Putamen (tissue), 1 donor: ENCODE data around the gene PLA2G3.
"Not testable (repeated sequence)": the region's sequence is repeated elsewhere in the genome, so short reads cannot be mapped to it uniquely, and the experiment has no call there.

ENCODE experiments used
- DNase-seq: peaks from one replicate; pipeline ENCODE4 v3.0.0-alpha.2; 2016; ENCODE audit warnings: low spot score

The PLA2G3 gene

GRCh38 chr22:31139866-31140716, at the start of gene PLA2G3:
Gene PLA2G3, minus strand, starts transcription at chr22:31140508. Its CDS starts 154 bp downstream, at chr22:31140354.
- no peak for DNase-seq

DNA sequence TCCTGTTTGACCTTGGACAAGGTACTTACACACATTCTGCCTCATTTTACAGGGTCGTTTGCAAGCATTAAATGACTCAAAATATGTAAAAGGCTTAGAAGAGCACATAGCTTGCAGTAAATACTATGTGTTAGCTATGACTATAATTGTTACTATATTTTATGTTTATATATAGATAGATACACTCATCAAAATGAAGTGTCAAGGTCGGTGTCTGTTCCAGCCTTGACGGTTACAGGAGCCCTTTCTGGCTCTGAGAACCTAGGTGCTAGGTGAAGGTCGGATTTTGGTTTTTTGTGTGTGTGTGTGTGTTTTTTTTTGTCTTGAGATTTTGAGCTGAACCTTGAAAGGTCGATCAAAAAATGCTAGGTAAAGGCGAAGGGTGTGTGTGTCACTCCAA, 47.3 kb upstream of the PLA2G3 start:
- DNase-seq = no peak

GRCh38 chr22:31185056-31185455, 44.7 kb upstream of the PLA2G3 start:
- DNase-seq = no peak

GRCh38 chr22:31184015-31184414, 43.7 kb upstream of the PLA2G3 start:
- no peak for DNase-seq

DNA sequence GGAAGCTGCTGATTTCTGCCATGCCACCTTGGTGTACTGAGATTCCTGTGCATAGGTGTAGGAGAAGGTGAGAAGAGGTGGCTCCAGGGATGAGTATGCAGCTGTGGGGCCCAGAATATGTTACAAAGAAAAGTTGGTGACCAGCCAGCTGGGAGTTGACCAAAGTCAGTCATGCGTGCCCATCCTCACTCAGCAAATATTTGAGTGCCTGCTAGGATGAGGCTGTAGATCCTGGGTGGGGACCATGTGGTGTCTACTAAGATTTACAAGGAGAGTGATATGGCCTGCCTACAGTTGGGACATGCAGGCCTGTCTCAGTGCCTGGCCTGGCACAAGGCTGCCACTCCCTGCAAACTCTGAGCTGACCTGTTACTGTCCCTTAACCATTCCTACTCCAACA, 39.0 kb upstream of the PLA2G3 start:
- no peak for DNase-seq

GRCh38 chr22:31178859-31179258, 38.6 kb upstream of the PLA2G3 start:
- no peak for DNase-seq

DNA sequence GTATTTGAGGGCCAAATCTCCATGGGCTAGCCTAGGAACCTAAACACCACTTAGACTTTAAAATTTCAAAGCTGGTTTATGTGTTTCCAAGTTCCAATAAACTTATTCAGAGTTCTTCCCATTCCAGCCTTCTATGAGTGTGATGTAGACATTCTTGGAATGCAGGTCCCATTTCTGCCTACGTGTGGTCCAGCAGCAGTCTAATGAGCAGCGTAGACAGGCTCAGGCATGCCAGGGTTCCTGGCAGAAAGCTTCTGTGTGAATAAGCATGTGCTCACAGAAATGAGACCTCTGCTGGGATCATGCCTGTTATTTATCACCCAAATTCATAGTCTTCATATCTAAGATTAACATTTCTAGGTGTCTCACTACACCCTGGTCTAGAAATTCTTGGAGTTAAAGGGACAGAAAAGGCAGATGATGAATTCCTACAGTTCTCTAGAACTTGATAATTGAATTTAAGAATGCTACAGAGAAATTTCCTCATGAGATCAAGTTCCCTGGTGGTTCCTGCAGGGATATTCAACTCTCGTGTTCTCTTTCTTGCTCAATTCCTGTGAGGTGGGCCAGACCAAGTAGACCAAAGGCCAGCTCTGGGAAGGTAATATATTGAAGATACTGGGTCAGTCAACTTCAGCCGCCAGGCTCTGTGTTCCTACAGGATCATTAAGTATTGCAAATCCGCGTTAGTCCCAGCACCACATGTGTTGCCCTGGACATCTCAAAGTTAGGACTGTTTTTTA, 37.3 kb upstream of the PLA2G3 start:
- no peak for DNase-seq

DNA sequence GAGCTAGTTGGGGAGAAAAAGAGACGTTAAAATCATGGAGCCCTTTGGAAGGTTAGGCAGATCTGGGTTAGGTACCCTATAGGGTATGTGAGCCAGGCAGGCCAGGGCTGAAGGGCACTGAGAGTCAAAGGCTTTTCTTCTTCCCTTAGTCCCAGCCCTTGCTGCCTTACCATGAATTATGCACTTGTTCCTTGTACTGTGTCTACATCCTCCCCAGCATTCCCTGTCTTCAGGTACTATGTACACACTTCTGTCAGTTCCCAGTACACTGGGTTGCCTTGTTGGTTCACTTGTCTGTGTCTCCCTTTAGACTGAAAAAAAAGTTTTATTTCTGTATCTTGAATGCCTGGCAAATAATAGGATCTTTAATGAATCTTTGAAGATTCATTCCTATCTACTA, 36.6 kb upstream of the PLA2G3 start:
- no peak for DNase-seq

DNA sequence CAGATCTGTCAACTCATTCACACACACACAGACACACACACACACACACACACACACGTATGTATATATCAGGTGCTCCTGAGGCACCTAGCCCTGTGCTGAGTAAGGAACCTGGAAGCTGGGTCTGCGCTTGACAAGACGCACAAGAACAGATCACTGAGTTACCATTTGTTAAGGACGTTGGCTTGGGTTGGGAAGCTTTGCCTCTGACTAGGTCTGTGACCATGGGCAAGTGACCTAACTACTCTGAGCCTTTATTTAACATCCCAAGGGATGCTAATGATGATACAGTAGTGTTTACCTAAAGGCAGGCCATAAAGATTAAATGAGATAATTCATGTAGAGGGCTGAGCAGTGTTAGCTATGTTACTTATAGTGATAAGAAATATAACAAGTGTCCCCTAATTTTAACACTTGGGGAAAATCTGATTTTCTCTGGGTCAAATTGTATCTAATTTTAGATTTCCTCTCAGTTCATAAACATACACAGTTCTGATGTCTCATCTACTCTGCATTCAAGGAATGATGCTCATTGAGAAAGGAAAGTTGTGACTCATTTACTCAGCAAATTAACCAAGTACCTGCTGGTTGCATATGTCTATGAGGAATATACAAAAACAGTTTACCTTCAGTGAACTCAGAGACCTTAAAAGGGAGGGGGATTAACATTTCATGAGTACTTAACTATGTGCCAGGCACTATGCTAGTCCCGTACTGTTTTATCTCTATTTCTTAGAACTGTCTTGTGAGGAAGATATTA, 33.3 kb upstream of the PLA2G3 start:
- DNase-seq = no peak

- DNase-seq = not testable (repeated sequence)
Measured at GRCh38 chr22:31171734-31172133, 31.4 kb upstream of the PLA2G3 start.

GRCh38 chr22:31170971-31171370, 30.7 kb upstream of the PLA2G3 start:
- DNase-seq = no peak

DNA sequence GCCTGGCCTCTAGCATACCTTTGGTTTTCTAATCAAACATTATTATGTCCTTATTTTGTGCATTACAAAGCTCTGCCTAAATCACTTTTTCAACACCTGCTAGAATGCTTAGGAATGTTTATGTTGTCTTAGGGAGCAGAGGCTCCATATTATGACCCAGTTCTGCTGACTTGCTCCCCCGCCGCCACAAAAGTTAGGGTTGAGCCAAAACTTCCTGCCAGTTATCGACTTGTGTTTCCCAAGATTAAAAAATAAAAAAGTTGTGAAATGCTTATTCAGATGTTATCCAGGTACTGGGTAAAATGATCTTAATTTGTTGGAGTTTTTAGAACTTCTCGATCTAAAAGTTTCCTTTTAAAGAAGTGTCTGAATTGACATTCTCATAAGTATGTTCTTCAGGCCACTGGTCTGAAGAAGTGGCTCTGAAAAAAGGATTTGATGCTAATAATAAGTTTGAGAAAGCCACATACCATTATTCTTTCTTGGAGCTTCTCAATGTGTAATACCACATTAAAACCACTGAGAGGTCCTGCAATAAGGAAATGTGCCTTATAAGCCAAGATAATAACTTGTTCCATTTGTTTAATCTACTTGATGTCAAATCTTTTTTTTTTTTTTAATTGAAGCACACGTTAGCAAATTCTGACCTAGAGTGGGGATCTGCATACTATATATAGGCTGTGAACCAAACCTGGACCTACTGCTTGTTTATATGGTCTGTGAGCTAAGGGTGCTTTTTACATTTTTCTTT, 21.9 kb upstream of the PLA2G3 start:
- DNase-seq = no peak

DNA sequence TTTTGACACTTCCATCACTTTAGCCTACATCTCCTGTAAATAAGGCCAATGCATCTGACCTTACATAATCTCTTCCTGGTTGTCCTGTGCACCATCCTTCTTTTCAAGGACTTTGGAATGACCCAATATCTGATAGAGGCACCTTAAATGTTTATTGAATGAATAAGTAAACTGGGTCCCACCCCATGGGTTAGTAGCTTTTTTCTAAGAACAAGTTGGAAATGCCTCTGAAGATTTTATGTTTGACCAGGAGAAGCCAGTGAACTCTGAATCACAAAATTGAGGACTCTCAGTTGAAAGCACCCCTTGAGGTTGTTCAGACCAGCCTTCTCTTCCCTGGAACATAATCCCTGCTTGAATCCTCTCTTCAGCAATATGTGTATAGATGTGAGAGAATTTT, 21.1 kb upstream of the PLA2G3 start:
- no peak for DNase-seq

GRCh38 chr22:31160328-31160978, 20.1 kb upstream of the PLA2G3 start:
- peak; percentile 20 for DNase-seq

DNA sequence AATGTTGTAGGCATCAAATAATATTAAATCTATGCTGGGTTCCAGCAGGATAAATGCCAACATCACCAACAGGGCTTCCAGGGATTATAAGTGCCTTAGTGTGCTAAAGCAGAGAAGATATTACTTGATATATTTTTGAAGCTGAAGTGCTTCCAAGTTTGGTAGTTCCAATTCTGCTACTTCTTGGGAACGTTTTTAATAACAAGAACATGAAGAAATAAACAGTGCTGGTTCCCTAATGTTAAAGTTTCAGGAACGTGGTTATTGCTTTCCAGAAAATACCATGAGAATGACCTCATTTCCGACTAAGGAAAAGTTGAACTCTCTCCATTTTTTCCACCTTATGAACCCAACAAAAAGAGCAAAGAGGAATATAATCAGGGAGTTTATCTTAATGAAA, 15.1 kb upstream of the PLA2G3 start:
- DNase-seq = no peak

- no peak for DNase-seq
Measured at GRCh38 chr22:31154975-31155374, 14.7 kb upstream of the PLA2G3 start.

GRCh38 chr22:31153357-31153756, 13.0 kb upstream of the PLA2G3 start:
- DNase-seq = no peak

GRCh38 chr22:31151872-31152271, 11.6 kb upstream of the PLA2G3 start:
- DNase-seq = no peak

GRCh38 chr22:31150615-31151014, 10.3 kb upstream of the PLA2G3 start:
- DNase-seq = no peak

DNA sequence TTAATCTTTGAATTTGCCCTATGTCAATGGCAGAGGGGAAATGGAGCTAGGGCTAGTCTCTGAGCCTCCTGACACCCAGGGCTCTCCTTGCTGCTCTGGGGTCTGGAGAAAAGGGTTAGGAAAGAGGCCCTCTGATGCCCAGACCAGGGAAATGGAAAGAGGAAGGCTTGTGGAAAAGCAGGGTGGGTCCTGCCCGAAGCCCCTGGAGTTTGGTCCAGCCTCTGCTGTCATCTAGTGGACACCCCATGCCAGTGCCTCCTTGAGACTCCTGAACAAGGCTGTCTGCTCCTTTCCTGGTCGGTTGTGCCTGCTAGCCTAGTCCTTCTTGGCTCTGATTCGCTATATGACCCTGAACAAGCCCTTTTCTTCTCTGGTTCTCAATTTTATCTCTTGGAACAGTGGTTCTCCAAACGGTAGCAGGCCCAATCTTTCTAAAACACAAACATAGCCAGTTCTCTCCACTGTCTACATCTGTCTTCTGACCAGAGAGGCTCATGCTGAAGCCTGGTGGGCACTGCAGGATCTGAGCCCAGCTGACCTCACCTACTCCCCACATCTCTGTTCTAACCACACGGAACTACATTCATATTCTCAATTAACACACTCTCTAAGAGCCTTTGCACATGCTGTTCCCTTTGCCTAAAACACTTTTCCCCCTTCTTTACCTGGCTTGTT, 8.8 kb upstream of the PLA2G3 start:
- peak; percentile 55 for DNase-seq

- DNase-seq = no peak
Measured at GRCh38 chr22:31148488-31148887, 8.2 kb upstream of the PLA2G3 start.
